T1000 (cell line): ENCODE results near the gene PPP2CA.
"Not testable (repeated sequence)": the region's sequence is repeated elsewhere in the genome, so short reads cannot be mapped to it uniquely, and the experiment has no call there.

Experiments
- DNase-seq: peaks from one replicate; lab custom pipeline; 2025; ENCODE audit warnings: mixed read lengths; lab: John Stamatoyannopoulos, UW

The PPP2CA gene

DNA sequence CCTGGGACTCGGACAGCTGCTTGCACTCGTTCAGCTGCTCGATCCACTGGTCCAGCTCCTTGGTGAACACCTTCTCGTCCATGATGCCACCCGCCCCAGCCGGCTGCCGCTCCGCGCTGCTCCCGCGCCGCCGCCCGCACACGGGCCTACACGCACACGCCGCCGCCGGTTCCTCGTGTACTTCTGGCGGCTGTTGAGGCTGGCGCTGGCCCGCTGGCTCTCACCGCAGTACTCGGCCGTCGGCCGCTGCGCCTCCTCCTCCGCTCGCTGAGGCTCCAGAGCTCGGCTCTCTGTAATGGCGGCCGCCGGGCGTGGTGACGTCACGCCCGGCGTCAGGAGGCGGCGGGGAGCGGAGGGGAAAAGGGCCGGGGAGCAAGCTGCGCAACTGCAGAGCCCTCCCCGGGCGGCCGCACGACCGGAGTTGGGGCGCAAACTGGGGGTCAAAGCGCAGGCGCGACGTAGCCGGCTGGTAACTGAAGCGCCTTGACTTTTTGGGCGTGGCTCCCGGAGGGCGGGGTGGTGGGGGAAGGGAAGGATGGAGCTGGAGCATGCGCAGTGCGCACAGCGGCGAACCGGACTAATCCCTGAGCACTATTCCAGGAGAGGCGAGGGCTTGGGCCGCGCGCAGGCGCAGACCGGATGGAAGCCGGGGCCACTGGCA lies at the start of gene PPP2CA:
Gene PPP2CA, minus strand, starts transcription at position 294 of the 661 bp plus-strand sequence. Its CDS starts 212 bp downstream, at position 82.
- peak; percentile 98 for DNase-seq

DNA sequence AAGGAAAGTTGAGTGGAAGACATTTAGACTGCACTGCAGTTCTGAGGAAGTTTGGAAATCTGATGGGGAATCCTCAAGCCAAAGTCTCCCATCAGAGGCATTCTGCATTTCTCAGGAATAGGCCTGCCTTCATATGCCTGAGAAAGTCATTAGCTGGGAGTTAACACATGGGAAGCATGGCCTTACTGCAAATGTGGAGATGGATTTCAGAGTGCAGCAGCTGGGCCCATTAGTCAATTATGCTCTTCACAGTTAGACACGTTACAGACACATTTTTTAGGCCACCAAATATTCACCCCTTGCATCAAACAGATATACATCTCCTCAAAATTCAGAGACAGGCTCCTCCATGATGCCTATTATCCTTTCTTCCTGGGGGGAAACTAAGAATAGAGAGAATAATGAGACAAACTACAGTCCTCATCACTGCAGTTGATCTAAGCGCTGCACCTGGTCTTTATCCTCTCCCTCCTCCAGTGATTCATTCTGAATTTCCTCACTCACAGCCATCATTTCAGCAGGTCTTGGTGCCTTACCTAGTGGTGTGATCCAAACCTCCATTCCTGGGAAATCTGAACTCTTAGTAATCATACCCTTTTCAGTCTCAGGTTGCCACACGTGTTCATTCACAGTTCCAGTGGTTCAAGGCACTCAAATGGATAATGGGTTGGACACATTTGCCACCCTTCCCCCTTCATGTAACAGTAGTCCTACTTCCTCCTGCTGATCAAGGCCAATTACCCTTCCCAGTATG lies 47.9 kb upstream of the PPP2CA start:
- no peak for DNase-seq

DNA sequence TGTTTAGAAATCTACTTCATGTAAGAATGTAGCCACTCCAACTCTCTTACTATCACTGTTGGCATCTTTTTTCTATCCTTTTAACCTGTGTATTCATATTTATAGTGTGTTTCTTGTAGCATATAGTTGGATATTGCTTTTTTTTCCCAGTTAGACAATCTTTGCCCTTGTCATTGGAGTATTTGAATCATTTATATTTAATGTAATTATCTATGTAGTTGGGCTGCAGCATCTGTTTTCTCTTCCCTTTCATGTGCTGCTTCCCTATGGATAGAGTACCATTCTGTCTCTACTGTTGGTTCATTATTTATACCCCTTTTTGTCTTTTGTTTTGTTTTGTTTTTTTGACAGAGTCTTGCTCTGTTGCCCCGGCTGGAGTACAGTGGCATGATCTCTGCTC lies 45.2 kb upstream of the PPP2CA start:
- DNase-seq = no peak

DNA sequence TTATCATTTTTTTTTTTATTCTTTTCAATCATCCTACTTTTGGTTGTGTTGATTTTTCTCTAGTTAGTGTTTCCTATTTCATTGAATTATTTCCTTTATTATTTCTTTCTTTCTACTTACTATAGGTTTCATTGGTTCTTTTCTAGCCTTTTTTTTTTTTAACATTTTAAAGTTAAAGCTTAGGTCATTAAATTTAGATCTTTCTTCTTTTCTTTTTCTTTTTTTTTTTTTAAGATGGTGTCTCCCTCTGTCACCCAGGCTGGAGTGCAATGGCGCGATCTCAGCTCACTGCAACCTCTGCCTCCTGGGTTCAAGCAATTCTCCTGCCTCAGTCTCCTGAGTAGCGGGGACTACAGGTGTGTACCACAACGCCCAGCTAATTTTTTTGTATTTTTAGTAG lies 43.0 kb upstream of the PPP2CA start:
- DNase-seq = no peak

DNA sequence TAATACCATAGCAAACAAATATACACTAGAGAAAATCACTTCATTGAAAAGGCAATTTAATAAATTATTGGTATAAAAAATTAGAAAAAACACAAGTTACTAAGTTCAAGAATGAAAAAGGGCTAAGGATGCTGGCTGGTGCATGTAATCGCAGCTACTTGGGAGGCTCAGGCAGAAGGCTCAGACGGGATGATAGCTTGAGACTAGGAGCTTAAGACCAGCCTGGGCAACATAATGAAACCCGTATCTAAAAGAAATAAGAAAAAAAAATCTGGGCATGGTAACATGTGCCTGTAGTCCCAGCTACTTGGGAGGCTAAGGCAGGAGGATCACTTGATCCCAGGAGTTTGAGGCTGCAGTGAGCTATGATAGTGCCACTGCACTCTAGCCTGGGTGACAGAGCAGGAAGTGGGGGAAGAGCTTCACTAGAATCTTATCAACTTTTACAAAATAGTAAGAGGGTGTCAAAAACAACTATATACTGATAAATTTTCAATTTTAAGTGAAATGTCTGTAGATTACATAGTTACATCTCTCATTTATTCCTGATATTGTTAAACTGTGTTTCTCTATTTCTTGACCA lies 42.2 kb upstream of the PPP2CA start:
- no peak for DNase-seq

DNA sequence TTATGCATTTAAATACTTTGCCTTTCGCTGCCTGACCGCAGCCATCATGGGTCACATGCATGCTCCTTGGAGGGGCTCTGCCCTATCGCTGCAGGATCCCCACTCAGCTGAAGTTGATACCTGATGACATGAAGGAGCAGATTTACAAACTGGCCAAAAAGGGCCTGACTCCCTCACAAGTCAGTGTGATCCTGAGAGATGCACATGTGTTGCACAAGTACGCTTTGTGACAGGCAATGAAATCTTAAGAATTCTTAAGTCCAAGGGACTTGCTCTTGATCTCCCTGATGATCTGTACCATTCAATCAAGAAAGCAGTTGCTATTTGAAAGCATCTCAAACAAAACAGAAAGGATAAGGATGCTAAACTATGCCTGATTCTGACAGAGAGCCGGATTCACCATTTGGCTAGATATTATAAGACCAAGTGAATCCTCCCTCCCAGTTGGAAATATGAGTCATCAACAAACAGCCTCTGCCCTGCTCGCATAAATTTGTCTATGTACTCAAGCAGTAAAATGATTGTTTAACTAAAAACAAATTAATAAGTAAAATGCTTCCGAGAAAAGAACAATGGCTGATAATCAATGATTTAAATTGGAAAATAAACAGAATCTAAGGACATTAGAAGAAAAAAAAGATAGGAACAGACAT lies 41.6 kb upstream of the PPP2CA start:
- DNase-seq = no peak

DNA sequence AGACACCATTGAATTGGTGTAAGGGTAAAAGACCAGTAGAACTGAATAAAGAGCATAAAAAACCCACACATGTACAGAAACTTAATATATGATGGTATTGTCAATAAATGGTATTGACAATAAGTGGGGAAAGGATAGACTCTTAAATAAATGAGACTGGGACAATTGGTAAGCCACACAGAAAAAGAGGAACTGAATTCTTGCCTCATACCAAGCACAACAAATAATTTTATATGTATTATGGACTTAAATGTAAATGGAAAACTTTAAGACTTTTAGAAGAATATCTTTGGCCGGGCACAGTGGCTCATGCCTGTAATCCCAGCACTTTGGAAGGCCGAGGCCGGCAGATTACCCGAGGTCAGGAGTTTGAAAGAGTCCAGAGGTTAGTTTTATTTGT lies 37.9 kb upstream of the PPP2CA start:
- no peak for DNase-seq

DNA sequence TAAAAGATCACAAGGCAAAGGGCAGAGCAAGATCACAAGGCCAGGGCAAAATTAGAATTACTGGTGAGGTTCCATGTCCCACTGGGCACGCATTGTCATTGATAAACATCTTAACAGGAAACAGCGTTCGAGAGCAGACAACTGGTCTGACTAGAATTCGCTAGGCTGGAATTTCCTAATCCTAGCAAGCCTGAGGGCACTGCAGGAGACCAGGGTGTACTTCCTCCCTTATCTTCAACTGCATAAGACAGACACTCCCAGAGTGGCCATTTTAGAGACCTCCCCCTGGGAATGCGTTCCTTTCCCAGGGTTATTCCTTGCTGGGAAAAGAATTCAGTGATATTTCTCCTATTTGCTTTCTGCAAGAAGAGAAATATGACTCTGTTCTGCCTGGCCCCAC lies 36.8 kb upstream of the PPP2CA start:
- DNase-seq = not testable (repeated sequence)

DNA sequence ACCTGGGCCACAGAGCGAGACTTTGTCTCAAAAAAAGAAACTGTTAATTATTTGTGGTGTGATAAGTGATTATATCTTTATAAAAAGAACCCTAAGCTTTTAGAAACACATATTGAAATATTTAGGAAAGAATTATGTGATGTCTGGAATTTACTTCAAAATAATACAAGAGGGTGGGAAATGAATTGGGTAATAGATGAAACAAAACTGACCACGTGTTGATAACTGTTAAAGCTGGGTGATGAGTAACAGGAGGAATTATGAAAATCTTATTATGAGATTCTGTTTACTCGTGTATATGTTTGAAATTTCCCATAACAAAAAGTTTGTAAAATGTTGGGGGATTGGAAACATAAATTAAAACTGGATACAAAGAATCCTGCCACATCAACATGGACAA lies 33.0 kb upstream of the PPP2CA start:
- no peak for DNase-seq

DNA sequence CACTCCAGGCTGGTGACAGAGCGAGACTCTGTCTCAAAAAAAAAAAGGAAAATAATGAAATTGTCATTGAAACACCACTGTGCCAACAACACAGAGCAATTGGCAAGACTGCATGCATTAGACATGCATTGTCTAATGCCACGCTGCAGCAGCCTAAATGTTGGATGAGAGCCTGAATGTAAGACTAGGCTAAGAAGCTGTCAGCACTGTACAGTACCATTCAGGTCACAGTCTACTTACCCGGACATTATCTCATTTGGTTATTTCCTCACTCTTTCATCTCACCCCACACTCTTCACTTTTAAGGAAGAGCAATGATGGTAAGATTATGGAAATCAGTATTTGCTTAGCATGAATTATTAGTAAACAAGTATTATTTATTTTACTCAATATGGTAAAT lies 31.3 kb upstream of the PPP2CA start:
- no peak for DNase-seq

DNA sequence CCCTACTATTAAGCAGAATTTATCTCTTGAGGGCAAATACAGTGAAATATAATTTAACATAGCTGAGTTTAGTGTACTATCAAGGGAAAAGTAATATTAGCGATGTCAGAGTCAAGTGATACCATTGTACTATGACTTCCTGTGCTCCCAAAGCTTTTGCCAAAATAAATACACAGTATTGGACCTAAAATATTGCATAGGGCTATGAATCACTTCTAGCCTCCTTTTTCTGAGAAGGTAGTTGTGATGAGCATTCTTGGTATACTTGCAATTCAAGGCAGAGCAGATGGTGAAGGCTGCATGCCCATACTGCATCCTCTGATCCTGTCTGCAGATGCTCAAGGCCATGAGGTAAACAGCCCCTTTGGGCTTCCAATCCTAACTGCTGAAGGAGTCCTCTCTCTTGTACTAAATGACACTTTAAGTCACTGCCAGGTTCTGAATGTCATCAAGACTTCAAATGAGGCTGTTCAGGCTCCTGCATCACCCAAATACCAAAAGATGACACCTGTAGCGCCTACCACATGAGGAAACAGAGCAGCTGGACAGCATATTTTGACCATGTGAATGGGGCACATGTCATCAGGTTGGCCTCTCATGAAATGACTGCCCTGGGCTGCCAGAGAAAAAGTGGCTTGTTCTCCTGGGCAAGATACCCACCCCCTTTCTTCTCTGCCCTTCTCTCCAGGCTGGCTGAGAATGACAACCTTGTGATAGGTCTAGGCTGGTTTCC lies 29.7 kb upstream of the PPP2CA start:
- no peak for DNase-seq

DNA sequence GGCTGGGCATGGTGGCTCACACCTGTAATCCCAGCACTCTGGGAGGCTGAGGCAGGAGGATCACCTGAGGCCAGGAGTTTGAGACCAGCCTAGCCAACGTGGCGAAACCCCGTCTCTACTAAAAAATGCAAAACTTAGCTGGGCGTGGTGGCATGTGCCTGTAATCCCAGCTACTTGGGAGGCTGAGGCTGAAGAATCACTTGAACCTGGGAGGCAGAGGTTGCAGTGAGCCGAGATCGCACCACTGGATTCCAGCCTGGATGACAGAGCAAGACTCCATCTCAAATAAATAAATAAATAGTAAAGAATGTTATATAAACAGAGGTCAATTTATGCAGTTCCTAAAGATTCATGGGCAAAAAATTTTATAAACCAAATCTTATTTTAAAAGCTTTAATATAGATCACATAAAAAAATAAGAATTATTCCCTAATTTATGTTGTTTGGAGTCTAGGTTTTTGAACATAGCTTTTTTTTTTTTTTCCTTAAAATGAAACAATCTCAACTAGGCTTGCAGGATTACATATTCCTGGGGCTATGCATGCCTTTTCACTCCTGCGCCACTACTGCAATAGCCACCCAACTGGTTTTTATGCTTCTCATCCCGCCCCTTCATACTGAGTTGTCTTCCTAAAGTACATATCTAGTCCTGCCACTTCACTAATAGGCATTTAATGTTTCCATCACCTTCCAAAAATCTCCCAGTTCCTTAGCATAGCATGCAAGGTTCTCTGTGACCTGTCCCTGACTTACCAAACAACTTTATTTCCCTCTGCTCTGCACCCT lies 27.7 kb upstream of the PPP2CA start:
- not testable (repeated sequence) for DNase-seq

DNA sequence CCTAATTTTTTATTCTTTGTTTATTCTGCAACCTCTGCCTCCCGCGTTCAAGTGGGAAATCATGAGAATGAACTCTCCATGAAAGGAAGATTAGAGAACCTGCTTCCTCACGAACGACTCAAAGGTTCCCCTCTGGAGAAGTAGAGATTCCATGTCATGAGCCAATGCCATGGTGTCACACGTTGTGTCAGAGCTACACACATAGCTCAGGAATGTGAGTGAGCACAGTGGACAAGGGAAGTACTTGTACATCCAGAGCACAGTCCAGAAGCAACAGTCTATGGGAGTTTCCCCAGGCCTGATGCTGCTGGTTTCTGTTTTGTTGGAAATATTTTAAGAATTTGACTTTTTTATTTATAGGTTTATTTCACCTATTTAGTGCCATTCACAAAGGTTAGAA lies 26.8 kb upstream of the PPP2CA start:
- DNase-seq = peak; percentile 24

DNA sequence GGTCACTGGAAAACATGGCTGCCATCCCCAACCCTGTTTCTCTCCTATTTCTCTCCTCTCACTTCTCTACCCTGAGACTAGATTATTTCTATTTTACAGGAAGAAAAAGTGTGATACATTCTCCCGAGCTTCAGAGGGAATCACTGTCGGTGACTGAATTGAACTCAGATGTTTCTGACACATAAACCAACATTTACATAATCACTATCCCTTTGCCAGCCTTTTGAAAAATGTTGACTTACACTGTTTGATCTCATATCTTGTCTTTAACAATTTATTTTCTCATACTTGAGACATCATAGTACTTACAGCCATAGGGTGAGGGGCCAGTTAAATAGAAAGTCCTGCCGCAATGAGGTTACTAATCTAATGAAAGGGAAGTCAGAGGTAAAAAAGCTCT lies 25.1 kb upstream of the PPP2CA start:
- DNase-seq = no peak

DNA sequence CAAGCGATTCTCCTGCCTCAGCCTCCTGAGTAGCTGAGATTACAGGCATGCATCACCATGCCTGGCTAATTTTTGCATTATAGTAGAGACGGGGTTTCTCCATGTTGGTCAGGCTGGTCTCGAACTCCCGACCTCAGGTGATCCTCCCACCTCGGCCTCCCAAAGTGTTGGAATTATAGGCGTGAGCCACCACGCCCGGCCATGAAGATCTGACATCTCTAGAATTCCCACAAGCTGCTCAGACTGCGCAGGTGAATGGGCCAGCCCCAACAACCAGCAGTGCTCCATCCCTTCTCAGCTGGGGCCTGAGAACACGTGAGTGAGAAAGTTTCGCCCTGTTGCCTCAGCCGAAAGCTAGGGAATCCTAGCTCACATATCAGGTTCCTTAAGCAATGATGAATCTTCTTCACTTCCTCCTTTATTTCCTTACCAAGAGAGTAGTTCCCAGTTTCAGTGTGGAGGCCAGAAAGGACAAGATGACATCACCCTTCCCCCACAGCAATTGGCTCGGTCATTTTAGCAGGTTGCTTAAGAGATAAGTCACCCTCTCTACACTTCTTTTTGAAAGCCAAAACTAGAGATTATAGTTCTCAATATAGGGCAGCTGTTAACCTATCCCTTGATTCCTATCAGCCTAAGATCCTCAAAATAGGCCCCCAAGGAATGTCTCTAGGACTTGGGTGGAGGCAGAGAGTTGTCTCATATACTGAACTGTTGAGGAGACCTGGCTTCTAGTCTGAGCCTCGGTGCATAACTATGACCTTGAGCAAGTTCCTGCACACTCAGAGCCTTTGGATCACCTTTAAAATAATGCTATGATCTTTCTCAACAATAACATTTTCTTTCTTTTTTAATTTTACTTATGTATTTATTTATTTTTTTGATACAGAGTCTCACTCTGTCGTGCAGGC lies 23.9 kb upstream of the PPP2CA start:
- no peak for DNase-seq

DNA sequence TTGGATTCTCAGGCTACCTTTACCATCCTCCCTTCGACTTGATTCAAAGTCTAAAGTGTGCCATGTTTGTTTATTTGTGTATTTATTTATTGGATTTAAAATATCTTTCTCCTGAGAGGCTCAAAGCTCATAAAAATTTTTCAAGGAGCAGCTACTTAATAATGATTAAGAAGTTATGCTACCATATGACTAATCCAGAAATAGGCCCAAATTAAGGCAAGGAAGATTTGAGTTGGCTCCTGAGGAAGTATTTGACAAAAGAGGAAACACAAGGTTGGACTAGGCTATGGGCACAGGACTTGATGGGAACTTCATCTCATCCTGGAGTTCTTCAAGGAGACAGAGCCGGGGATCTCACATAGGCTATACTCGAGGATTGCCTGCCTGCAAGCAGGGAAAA lies 22.4 kb upstream of the PPP2CA start:
- no peak for DNase-seq

DNA sequence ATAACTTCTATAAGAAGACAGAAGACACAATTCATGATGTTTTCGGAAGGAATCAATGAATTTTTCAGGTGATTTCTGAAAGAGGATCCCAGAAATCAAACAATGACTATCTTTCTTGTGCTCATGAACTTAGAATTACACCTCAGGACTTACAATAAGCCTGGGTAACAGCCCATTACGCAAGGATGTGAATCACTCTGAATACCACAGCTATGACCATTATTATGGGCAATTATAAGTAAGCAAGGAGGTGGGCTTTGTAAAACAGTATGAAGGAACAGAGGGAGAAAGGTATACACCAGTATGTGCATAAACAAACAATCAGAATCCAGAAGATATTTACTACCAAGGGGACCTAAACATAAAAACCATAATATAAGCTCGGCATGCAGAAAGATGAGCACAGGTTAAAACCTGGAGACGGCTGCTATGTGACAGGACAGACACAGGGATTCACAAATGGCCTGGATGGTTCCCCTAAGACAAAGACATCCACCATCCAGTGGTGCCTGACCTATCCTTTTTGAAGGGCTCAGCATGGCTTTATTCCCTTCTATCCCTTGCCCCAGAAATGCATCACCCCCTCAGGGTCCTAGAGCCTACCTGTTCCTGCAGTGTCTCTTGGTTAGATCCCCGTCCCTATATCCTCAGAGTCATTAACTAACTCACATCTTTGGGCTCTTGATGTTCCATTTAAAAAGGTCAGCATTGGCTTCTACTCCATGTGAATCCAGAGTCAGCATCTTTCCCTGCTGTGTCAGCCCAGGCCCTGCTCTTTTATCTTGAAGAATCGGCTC lies 21.8 kb upstream of the PPP2CA start:
- DNase-seq = no peak

DNA sequence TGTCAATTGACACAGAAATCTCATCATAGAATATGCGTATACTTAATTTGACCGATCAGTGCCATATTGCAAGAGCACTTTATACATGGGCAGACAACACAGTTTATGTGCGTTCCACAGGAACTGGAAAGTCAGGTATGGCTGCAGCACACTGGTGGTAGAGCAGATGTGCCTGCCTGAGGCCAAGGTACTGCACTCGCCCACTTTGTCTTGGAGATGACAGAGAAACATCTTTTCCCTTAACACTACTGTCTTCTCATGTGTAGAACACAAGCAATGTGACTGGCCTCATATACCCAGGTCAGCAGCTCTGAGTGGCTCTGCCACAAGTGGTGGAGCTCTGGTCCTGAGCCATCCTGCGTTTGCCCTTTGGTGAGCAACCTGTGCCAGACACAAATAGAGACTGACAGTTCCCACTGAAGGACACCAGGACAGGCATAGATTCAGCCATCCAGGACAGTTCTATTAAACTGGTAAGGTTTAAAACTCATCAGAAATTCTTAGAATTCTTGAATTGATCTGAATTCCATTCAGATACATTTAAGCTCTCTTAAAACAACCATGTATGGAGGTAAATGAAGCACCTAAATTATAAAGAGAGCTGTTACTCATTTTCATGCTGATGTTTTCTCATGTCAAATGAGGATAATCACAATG lies 21.0 kb upstream of the PPP2CA start:
- DNase-seq = no peak

DNA sequence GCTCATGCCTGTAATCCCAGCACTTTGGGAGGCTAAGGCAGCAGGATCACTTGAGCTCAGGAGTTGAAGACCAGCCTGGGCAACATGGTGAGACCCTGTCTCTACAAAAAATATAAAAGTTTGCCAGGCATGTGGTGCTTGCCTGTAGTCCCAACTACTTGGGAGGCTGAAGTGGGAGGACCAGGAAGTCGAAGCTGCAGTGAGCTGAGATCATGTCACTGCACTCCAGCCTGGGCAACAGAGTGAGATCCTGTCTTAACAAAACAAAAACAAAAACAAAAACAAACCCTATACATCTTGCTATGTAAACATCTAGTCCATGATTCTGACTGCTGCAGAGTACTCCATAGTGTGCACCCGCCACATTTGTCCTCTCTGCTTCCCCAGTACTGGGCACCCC lies 19.8 kb upstream of the PPP2CA start:
- no peak for DNase-seq
